H1 (cell line): ENCODE measurements around the gene LMAN2. TPM values are rescaled to one million over a fixed set of nuclear protein-coding genes. Genes with fewer than 3 reads are reported as not detected.

ENCODE experiments used
- ATF2 ChIP-seq: IDR thresholded peaks from 2 replicates; pipeline ENCODE4 v1.6.1; 2012; ENCODE audit warnings: low read length, inconsistent platforms
- ATF3 ChIP-seq: IDR thresholded peaks from 2 replicates; pipeline ENCODE4 v1.6.1; 2011; ENCODE audit warnings: low read depth, mild to moderate bottlenecking, low read length; ENCODE audit not compliant: insufficient read depth
- CBX5 ChIP-seq: fragments of 300-800, 300-1000 bp; sonication (generic); IDR thresholded peaks from 2 replicates; pipeline ENCODE4 v1.7.1; 2016; ENCODE audit warnings: antibody characterized with exemption, low read length, low read depth
- CREB1 ChIP-seq: IDR thresholded peaks from 2 replicates; pipeline ENCODE4 v1.6.1; 2012; ENCODE audit warnings: inconsistent platforms
- E2F6 ChIP-seq: IDR thresholded peaks from 2 replicates; pipeline ENCODE4 v1.6.1; 2012; ENCODE audit warnings: inconsistent platforms
- HDAC2 ChIP-seq, 2 experiments: fragments of 300-600 bp in 1 of 2; sonication (generic) in 1 of 2; IDR thresholded peaks; 2 replicates each; pipeline ENCODE4 v1.6.1; 2011 to 2012; ENCODE audit warnings: low read depth in 2 of 2, low read length in 2 of 2, mild to moderate bottlenecking in 2 of 2, moderate library complexity in 2 of 2, borderline replicate concordance in 1 of 2, inconsistent platforms in 1 of 2
- JUN ChIP-seq: IDR thresholded peaks from 2 replicates; pipeline ENCODE4 v1.6.1; 2011; ENCODE audit warnings: low read depth, mild to moderate bottlenecking, improper control_type of control experiment, low read length
- POLR2AphosphoS5 ChIP-seq: IDR thresholded peaks from 2 replicates; pipeline ENCODE4 v1.6.1; 2011; ENCODE audit warnings: low read depth, low read length
- RXRA ChIP-seq: IDR thresholded peaks from 2 replicates; pipeline ENCODE4 v1.6.1; 2011; ENCODE audit warnings: low read depth, mild to moderate bottlenecking, low read length, moderate library complexity; ENCODE audit not compliant: insufficient read depth
- SIN3A ChIP-seq, 2 experiments: IDR thresholded peaks in 1 of 2; conservative IDR thresholded peaks in 1 of 2; 2 replicates each; pipeline ENCODE4 v1.6.1; 2011 to 2012; ENCODE audit warnings: low read length in 2 of 2, improper control_type of control experiment in 1 of 2, low read depth in 1 of 2, mild to moderate bottlenecking in 1 of 2
- SIX5 ChIP-seq: IDR thresholded peaks from 2 replicates; pipeline ENCODE4 v1.6.1; 2011; ENCODE audit warnings: mild to moderate bottlenecking, low read depth, low read length
- SP4 ChIP-seq: IDR thresholded peaks from 2 replicates; pipeline ENCODE4 v1.6.1; 2012; ENCODE audit warnings: low read length, inconsistent platforms
- TAF1 ChIP-seq: IDR thresholded peaks from 2 replicates; pipeline ENCODE4 v1.6.1; 2011; ENCODE audit warnings: mild to moderate bottlenecking, low read depth, low read length
- YY1 ChIP-seq: IDR thresholded peaks from 2 replicates; pipeline ENCODE4 v1.6.1; 2011; ENCODE audit warnings: low read depth, mild to moderate bottlenecking, low read length
- polyA plus RNA-seq, 7 experiments: library from polyadenylated mRNA; depleted of rRNA in 3 of 7; stranded (reverse) in 5 of 7; unstranded in 2 of 7; fragments of >200 nt in 5 of 7; fragments of 200-250 nt in 2 of 7; gene quantifications; 1 replicate in 5 of 7; 2 replicates in 1 of 7; 4 replicates in 1 of 7; pipeline versions ENCODE4 v1.2.1 to v1.2.3, GENCODE V29; 2011 to 2013; ENCODE audit warnings: missing spikeins in 2 of 7, mixed read lengths in 2 of 7
- total RNA-seq: library from RNA; stranded (reverse); fragmentation: NEBNext Ultra II Directional; extraction: Animal tissue kit (Norgen Biotek cat#: 25700); gene quantifications from 2 replicates; pipeline ENCODE4 v1.2.1, GENCODE V29; 2021
- TF ChIP-seq, protein P1 (sequence below): IDR thresholded peaks from 2 replicates; pipeline ENCODE4 v1.6.1; 2011; ENCODE audit warnings: low read length, improper control_type of control experiment

LMAN2 gene
- total and polyA plus RNA-seq, 2 of the 8 experiments (the other 6 are each of a cell fraction or from before 2014, with no cell fraction given): 116 to 225 TPM

GRCh38 chr5:177312649-177313181, 38.8 kb downstream of the LMAN2 start (continued):
- TF ChIP-seq SIN3A (conservative IDR thresholded peaks at IDR 0.05 in 1 of 2, IDR thresholded peaks at IDR 0.05 in 1 of 2; ENCODE audit: low read depth in 1 of 2, low read length in 2 of 2) (peak; percentile 1 to 58; a peak in 1 of 4 replicates), TAF1 (0 out of 2 replicates have a peak, but pooled peaks have one; percentile 15), HDAC2 (IDR thresholded peaks at IDR 0.05; ENCODE audit: borderline replicate concordance in 1 of 2, low read depth in 2 of 2, low read length in 2 of 2) (no peak), E2F6 (no peak), SP4 (no peak), RXRA (no peak), CREB1 (0 out of 2 replicates have a peak, but pooled peaks have one; percentile 19), POLR2AphosphoS5 (no peak), CBX5 (no peak), YY1 (no peak), JUN (no peak), ATF3 (no peak), SIX5 (no peak), ATF2 (no peak)
- TF ChIP-seq, protein P1, sequence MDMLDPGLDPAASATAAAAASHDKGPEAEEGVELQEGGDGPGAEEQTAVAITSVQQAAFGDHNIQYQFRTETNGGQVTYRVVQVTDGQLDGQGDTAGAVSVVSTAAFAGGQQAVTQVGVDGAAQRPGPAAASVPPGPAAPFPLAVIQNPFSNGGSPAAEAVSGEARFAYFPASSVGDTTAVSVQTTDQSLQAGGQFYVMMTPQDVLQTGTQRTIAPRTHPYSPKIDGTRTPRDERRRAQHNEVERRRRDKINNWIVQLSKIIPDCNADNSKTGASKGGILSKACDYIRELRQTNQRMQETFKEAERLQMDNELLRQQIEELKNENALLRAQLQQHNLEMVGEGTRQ: no peak
